Sigmoid colon (tissue), 3 donors: Measurements from ENCODE around the gene GABPB2.

Source experiments
- CTCF ChIP-seq, 4 experiments: fragments of 450-650 bp in 3 of 4; fragments of 200-600 bp in 1 of 4; IDR thresholded peaks; one replicate each; pipeline ENCODE4 v1.5.1; 2016 to 2019; ENCODE audit warnings: antibody characterized with exemption in 4 of 4, mild to moderate bottlenecking in 3 of 4, moderate library complexity in 2 of 4
- POLR2A ChIP-seq, 2 donors: fragments of 450-650 bp; IDR thresholded peaks; one replicate each; pipeline ENCODE4 v1.6.1; 2016; ENCODE audit warnings: antibody characterized with exemption in 2 of 2, mild to moderate bottlenecking in 2 of 2, moderate library complexity in 2 of 2

GRCh38 chr1:151142411-151143056, 72.0 kb downstream of the GABPB2 start:
- TF ChIP-seq CTCF (IDR thresholded peaks at IDR 0.05) (no peak), POLR2A (IDR thresholded peaks at IDR 0.05) (no peak)
